Measurements from ENCODE around the gene CDH23.

CDH23 gene

DNA sequence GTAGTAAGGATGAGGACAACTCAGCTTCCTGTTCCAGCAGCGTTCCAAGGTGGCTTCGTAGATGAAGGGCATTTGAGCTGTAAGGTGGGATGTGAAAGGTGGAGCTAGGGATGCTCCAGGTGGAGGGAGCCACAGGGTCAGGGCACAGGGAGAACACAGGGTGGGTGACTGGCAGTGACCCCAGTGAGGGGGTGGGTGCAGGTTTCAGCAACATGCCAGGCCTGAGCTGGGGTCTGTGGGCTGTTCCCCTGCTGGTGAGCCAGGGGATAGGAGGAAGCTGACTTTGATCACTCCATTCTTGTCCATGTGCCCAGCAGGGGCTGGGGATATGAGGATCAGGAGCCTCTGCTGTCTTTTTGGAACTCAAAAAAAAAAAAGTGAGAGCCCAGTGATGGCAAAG, 33.2 kb downstream of the CDH23 start:
- H3K4me1 ChIP-seq, result no peaks in the 10 kb centered on the region
- no peaks in the 10 kb centered on the region for H3K9me3 ChIP-seq (ENCODE audit: control insufficient read depth, low read length)
- no peak overlapping the region for H3K27ac ChIP-seq
- H3K36me3 ChIP-seq (ENCODE audit: control insufficient read depth, insufficient read depth, low read length), result no peaks in the 10 kb centered on the region
- TF ChIP-seq, protein P1, sequence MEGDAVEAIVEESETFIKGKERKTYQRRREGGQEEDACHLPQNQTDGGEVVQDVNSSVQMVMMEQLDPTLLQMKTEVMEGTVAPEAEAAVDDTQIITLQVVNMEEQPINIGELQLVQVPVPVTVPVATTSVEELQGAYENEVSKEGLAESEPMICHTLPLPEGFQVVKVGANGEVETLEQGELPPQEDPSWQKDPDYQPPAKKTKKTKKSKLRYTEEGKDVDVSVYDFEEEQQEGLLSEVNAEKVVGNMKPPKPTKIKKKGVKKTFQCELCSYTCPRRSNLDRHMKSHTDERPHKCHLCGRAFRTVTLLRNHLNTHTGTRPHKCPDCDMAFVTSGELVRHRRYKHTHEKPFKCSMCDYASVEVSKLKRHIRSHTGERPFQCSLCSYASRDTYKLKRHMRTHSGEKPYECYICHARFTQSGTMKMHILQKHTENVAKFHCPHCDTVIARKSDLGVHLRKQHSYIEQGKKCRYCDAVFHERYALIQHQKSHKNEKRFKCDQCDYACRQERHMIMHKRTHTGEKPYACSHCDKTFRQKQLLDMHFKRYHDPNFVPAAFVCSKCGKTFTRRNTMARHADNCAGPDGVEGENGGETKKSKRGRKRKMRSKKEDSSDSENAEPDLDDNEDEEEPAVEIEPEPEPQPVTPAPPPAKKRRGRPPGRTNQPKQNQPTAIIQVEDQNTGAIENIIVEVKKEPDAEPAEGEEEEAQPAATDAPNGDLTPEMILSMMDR (IDR thresholded peaks at IDR 0.05), result no peak
- H2AFZ ChIP-seq, result no peak overlapping the region
- H3K4me3 ChIP-seq (ENCODE audit: low read depth, low read length), result no peak overlapping the region
- no peak overlapping the region for H3K9ac ChIP-seq
- H3K27me3 ChIP-seq (ENCODE audit: control insufficient read depth, insufficient read depth, low read length), result no peaks in the 10 kb centered on the region
- H3K79me2 ChIP-seq, result peaks cover 3% of the 10 kb centered on the region
- no peak overlapping the region for H3K4me2 ChIP-seq (ENCODE audit: low read length)

DNA sequence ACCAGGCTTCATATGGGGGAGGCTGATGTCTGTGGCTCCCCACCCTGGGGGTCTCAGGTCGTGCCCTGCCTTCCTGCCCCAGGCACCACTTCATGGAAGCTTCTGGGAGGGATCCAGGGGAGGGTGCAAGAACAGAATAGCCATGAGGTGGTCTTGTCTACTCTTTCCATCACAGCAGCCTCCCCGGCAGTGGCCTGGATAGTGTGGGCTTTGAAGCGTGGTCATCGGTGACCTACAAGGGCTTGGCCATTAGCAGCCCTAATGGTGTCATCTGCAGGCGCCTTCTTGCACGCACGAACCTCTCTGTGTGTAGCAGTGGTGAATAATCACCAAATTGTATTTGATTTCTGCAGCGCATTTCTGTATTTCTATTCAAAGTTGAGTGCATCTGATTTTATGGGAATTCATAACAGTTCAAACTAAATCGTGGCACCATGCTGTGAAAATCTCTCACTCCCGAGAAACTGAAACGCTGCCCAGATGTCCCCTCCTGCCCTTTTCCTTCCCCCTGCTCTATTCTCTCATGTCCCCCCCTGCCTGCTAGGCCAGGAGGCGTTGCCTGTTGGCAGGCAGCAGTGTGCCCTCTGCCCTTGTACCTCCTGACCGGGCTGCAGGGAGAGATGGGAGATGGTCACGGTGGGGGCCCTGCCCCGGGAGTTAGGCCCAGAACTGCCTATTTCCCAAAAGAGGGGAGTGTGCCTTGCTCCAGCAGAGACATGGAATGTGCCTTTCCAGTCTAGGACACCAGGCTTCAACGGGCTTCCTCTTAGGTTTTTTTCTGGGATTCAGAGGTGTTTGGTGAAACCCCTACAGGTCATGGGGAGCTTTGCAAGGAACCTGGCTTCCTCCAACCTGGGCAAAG, 34.8 kb downstream of the CDH23 start:
- Histone ChIP-seq H3K27ac (no peak overlapping the region), H3K9ac (no peak overlapping the region), H3K9me3 (ENCODE audit: control insufficient read depth, low read length) (no peaks in the 10 kb centered on the region), H3K4me2 (ENCODE audit: low read length) (no peak overlapping the region), H2AFZ (no peak overlapping the region), H3K79me2 (peaks cover 3% of the 10 kb centered on the region), H3K4me3 (ENCODE audit: low read depth, low read length) (no peak overlapping the region), H3K36me3 (ENCODE audit: control insufficient read depth, insufficient read depth, low read length) (no peaks in the 10 kb centered on the region), H3K27me3 (ENCODE audit: control insufficient read depth, insufficient read depth, low read length) (no peaks in the 10 kb centered on the region), H3K4me1 (no peaks in the 10 kb centered on the region)
- TF ChIP-seq, protein P1 (IDR thresholded peaks at IDR 0.05), result no peak

DNA sequence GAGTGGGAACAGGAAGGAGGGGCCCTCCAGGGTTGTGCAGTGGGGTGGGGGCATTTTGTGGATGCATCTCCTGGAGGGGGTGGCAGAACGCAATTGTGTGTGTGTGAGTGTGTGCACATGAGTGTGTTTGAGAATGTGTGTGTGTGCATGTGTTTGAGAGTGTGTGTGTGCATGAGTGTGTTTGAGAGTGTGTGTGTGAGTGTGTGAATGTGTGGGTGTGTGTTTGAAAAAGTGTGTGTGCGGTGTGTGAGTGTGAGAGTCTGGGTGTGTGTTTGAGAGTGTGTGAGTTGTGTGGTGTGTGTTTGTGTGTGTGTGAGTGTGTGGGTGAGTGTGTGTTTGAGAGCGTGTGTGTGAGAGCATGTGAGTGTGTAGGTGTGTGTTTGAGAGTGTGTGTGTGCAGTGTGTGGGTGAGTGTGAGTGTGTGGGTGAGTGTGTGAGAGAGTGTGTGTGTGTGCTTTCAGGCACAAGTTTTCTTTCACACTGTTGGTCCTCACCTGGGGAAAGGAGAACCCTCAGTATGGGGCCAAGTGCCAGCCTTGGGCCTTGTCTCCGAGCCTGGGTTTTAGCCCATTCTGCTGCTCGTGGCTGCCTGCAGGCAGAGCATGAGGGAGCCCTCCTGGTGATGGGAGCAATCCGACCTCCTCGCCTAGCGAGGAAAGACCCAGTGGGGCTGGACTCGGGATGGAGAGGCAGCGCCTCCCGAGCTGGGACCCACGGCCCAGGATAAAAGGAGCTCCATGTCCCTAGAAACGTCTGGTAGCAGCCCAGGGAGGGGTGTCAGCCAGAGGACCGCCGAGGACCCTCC, 35.6 kb downstream of the CDH23 start:
- Histone ChIP-seq H3K27ac (no peak overlapping the region), H3K4me1 (no peaks in the 10 kb centered on the region), H3K4me2 (ENCODE audit: low read length) (no peak overlapping the region), H3K27me3 (ENCODE audit: control insufficient read depth, insufficient read depth, low read length) (no peaks in the 10 kb centered on the region), H3K79me2 (peaks cover 3% of the 10 kb centered on the region), H3K9me3 (ENCODE audit: control insufficient read depth, low read length) (no peaks in the 10 kb centered on the region), H3K4me3 (ENCODE audit: low read depth, low read length) (no peak overlapping the region), H3K36me3 (ENCODE audit: control insufficient read depth, insufficient read depth, low read length) (no peaks in the 10 kb centered on the region), H3K9ac (no peak overlapping the region), H2AFZ (no peak overlapping the region)
- TF ChIP-seq, protein P1 (IDR thresholded peaks at IDR 0.05), result no peak

DNA sequence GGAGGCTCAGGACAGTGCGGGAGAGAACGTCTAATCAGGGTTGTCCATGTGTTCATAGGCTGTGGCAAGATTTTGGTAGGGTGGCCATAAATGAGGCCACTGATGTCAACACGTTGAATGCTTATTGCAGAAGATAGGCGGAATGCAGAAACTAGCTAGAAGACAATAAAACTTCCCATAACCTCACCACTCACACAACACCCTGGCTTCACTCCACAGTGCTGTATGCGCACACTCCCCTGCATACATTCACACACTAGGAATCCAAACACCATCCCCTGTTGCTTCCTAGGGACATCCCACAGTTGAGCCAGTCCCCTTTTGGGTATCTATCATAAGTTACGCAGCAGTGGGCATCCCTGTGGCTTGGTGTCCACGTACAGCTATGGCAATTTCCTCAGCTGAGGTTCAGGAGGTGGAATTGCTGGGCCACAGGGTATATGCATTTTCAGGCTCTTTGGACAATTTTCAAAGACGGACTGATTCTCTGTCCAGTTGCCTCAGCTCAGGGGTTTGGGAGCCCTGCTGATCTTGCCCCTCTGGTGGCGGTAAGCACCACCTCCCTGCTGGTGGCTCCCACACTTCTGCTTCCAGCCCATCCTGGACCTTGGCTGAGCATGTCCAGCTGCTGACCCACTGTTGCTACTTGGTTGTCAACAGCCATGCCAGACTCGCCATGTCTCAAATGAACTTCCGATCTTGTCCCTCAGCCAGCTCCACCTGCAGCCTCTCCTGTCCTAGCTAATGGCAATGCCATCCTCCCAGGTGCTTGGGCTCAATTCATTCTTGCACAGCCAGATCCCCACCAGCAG, 36.4 kb downstream of the CDH23 start:
- no peak overlapping the region for H3K4me2 ChIP-seq (ENCODE audit: low read length)
- H3K79me2 ChIP-seq, result peaks cover 3% of the 10 kb centered on the region
- no peaks in the 10 kb centered on the region for H3K27me3 ChIP-seq (ENCODE audit: control insufficient read depth, insufficient read depth, low read length)
- TF ChIP-seq, protein P1 (IDR thresholded peaks at IDR 0.05), result no peak
- no peak overlapping the region for H2AFZ ChIP-seq
- H3K9me3 ChIP-seq (ENCODE audit: control insufficient read depth, low read length), result no peaks in the 10 kb centered on the region
- H3K27ac ChIP-seq, result no peak overlapping the region
- no peak overlapping the region for H3K4me3 ChIP-seq (ENCODE audit: low read depth, low read length)
- no peaks in the 10 kb centered on the region for H3K36me3 ChIP-seq (ENCODE audit: control insufficient read depth, insufficient read depth, low read length)
- no peaks in the 10 kb centered on the region for H3K4me1 ChIP-seq
- no peak overlapping the region for H3K9ac ChIP-seq
